Left lung (tissue), 10 donors: ENCODE data around the gene GPD1. TPM values are rescaled to one million over a fixed set of nuclear protein-coding genes. Genes with fewer than 3 reads are reported as not detected.

ENCODE experiments used
- ATAC-seq: fragments of 200-7000 bp; cut with Tn5 transposase; one replicate; pipeline ENCODE4 v1.9.1; 2020; ENCODE audit warnings: moderate library complexity
- DNase-seq, 4 donors: peaks; one replicate each; pipeline ENCODE4 v3.0.0-alpha.2; 2013 to 2020
- H3K27ac ChIP-seq, 2 donors: fragments of 200-600 bp; sonication (generic) in 1 of 2; one replicate each; pipeline versions ENCODE4 v1.5.0 to v1.8.0; 2020 to 2021
- H3K27me3 ChIP-seq, 2 donors: fragments of 200-600 bp; sonication (generic) in 1 of 2; one replicate each; pipeline versions ENCODE4 v1.5.0 to v1.8.0; 2020 to 2021
- H3K36me3 ChIP-seq, 2 donors: fragments of 200-600 bp; sonication (generic) in 1 of 2; one replicate each; pipeline versions ENCODE4 v1.5.0 to v1.8.0; 2020 to 2021
- H3K4me1 ChIP-seq, 2 donors: fragments of 200-600 bp; one replicate each; pipeline ENCODE4 v1.8.0; 2021
- H3K4me3 ChIP-seq, 2 donors: fragments of 200-600 bp; sonication (generic) in 1 of 2; one replicate each; pipeline versions ENCODE4 v1.5.0 to v1.8.0; 2020 to 2021; ENCODE audit warnings: mild to moderate bottlenecking in 1 of 2
- H3K9me3 ChIP-seq, 2 donors: fragments of 200-600 bp; sonication (generic) in 1 of 2; one replicate each; pipeline versions ENCODE4 v1.5.0 to v1.8.0; 2020 to 2021
- intact Hi-C, 2 donors: fragments of 100-400 bp; cut with DNase I; formaldehyde crosslinking; loops; one replicate each; pipeline versions ENCODE4 v1.11.2 to v1.14.2; 2022
- polyA plus RNA-seq, 6 donors: library from polyadenylated mRNA; unstranded; fragments of 120-200 nt; gene quantifications; one replicate each; pipeline ENCODE4 v1.2.1, GENCODE V29; 2013; ENCODE audit not compliant: insufficient read length in 6 of 6
- total RNA-seq, 2 donors: library from RNA; stranded (reverse); fragmentation: NEBNext Ultra II Directional; extraction: Animal tissue kit (Norgen Biotek cat#: 25700); gene quantifications; one replicate each; pipeline ENCODE4 v1.2.1, GENCODE V29; 2021
- TF ChIP-seq, protein P1 (sequence below), 2 donors: fragments of 200-600 bp; sonication (generic) in 1 of 2; IDR thresholded peaks; one replicate each; pipeline versions ENCODE4 v1.5.0 to v1.8.0; 2021; ENCODE audit warnings: antibody characterized with exemption in 2 of 2
- donor health status: DM: no; HTN: yes; CAD: no.
- donor health status: DM: no; HTN: no; CAD: no.

Gene GPD1
- total and polyA plus RNA-seq, 8 donors = 0.54 to 8.5 (median 0.74) TPM

DNA sequence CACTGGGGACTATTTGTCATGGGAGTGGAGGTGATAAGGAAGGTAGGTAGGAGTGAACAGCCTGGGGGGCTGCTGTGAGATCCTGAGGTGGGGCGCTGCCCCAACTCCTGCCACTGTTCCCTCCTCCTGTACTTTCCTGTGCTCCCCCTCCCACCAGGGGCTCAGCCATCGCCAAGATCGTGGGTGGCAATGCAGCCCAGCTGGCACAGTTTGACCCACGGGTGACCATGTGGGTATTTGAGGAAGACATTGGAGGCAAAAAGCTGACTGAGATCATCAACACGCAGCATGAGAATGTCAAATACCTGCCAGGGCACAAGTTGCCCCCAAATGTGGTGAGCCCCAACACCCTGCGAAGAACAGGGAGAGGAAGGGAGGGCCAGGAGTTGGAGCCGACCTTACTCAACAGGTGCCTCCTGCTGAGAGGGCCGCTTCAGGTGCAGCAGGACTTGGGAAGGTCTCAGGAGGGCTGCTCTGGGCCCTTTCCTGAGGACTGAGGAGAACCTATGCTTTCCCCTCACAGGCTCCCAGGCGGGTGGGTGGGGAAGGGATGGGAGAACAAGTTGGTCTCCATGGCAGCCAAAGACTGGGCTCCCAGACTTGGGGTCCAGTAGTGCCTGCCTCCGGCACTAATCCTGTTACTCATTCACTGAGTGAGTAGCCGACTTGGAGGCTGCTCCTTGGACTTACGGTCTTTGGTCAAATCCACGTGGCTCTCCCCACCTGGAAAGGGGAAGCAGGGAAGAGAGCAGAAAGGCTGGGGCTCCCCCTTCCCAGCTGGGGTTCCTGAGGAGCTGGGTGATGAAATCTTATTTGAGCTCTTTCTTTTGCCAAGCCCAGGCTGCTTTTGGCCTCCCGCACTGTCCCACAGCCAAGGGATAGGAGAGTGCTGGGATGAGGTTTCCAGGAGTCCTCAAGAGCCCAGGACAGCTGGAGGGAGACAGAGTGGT lies 884 bp downstream of the GPD1 start:
- Histone ChIP-seq H3K27me3 (no peaks in the 10 kb centered on the region), H3K4me3 (no peak overlapping the region), H3K36me3 (peaks cover 0 to 20% of the 10 kb centered on the region in 2 donors), H3K4me1 (peaks cover 9 to 11% of the 10 kb centered on the region in 2 donors), H3K27ac (no peak overlapping the region), H3K9me3 (no peaks in the 10 kb centered on the region)
- ATAC-seq (no peak), DNase-seq (peak in 1 of 4 donors; percentile 69)
- TF ChIP-seq, protein P1, sequence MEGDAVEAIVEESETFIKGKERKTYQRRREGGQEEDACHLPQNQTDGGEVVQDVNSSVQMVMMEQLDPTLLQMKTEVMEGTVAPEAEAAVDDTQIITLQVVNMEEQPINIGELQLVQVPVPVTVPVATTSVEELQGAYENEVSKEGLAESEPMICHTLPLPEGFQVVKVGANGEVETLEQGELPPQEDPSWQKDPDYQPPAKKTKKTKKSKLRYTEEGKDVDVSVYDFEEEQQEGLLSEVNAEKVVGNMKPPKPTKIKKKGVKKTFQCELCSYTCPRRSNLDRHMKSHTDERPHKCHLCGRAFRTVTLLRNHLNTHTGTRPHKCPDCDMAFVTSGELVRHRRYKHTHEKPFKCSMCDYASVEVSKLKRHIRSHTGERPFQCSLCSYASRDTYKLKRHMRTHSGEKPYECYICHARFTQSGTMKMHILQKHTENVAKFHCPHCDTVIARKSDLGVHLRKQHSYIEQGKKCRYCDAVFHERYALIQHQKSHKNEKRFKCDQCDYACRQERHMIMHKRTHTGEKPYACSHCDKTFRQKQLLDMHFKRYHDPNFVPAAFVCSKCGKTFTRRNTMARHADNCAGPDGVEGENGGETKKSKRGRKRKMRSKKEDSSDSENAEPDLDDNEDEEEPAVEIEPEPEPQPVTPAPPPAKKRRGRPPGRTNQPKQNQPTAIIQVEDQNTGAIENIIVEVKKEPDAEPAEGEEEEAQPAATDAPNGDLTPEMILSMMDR (IDR thresholded peaks at IDR 0.05) = no peak
- intact Hi-C loops = no loop called here

DNA sequence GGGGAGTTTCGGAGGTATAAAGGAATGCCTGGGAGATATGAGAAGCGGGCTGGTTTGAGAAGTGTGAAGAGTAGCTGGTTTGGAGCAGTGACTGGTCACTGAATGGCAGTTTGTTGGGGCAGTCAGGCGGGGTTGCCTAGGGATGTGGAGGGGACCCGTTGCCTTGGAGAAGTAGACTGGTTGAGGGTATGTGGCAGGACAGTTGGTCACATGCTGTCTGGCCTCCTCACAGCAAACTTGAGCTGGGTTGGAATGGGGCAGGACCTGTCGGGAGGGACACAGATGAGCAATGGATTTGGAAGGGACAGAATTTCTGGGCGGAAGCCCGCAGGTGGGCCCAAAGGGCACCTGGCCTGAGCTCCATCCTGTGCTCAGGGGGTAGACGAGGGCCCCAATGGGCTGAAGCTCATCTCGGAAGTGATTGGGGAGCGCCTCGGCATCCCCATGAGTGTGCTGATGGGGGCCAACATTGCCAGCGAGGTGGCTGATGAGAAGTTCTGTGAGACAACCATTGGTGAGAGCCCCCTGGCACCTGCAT lies 2.2 kb downstream of the GPD1 start:
- Histone ChIP-seq H3K4me1 (peaks cover 21 to 24% of the 10 kb centered on the region in 2 donors), H3K4me3 (no peak overlapping the region), H3K36me3 (peaks cover 0 to 7% of the 10 kb centered on the region in 2 donors), H3K9me3 (no peaks in the 10 kb centered on the region), H3K27ac (no peak overlapping the region), H3K27me3 (no peaks in the 10 kb centered on the region)
- ATAC-seq (no peak), DNase-seq (no peak)
- TF ChIP-seq, protein P1 (IDR thresholded peaks at IDR 0.05) = no peak
- intact Hi-C loops = no loop called here

DNA sequence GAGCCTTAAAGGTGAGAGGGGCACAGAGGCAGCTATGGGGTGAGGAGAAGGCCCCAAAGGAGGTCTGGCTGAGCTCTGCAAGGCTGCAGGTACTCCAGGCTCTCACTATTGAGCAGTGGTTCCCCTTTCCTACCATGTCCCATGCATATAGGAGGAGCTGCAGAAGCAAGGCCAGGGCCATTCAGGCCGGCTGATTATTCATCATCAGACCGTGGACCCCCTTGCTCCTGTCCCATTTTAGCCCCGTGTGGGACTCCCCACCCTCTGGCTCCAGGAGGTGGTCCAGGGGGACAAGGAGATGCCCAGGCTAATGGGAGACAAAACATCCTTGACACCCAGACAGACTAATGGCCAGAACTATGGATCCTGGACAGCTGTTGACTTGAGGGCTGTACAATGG lies 3.1 kb downstream of the GPD1 start:
- H3K4me3 ChIP-seq = no peak overlapping the region
- ATAC-seq (no peak), DNase-seq (no peak)
- TF ChIP-seq, protein P1 (IDR thresholded peaks at IDR 0.05) = no peak
- H3K36me3 ChIP-seq = no peaks in the 10 kb centered on the region
- peaks cover 26 to 29% of the 10 kb centered on the region in 2 donors for H3K4me1 ChIP-seq
- H3K9me3 ChIP-seq = no peaks in the 10 kb centered on the region
- H3K27ac ChIP-seq = no peak overlapping the region
- intact Hi-C loops = no loop called here
- no peaks in the 10 kb centered on the region for H3K27me3 ChIP-seq

DNA sequence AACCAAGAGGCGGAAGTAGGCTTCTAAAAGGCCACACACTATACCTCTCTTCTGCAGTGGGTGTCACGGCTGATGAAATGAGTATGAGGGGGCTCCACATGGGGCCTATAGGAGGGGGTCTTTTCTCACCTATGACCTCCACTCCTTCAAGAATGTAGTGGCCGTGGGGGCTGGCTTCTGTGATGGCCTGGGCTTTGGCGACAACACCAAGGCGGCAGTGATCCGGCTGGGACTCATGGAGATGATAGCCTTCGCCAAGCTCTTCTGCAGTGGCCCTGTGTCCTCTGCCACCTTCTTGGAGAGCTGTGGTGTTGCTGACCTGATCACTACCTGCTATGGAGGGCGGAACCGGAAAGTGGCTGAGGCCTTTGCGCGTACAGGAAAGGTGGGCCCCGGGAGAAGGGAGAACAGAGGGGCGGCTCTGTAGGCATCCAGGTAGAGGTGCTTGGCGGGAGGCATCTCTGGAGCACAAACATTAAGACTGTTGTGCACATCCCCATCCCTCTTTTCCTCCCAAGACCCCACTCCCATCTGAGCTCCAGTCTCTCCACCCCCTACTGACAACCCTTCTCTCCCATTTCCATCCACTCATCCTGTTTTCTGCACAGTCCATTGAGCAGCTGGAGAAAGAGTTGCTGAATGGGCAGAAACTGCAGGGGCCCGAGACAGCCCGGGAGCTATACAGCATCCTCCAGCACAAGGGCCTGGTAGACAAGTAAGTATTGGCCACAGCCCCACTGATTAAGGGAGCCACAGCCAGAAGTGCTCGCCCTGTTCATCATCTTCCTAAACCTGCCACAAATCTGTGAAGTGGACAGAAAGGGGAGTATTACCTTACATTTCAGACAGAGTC lies 3.8 kb downstream of the GPD1 start:
- Histone ChIP-seq H3K4me1 (peaks cover 26 to 29% of the 10 kb centered on the region in 2 donors), H3K4me3 (no peak overlapping the region), H3K9me3 (no peaks in the 10 kb centered on the region), H3K36me3 (no peaks in the 10 kb centered on the region), H3K27me3 (no peaks in the 10 kb centered on the region), H3K27ac (no peak overlapping the region)
- intact Hi-C loops = no loop called here
- ATAC-seq (no peak), DNase-seq (no peak)
- TF ChIP-seq, protein P1 (IDR thresholded peaks at IDR 0.05) = no peak
